ENCODE data around the gene TLN1. TPM values are rescaled to one million over a fixed set of nuclear protein-coding genes. Genes with fewer than 3 reads are reported as not detected.

The TLN1 gene
- total and polyA plus RNA-seq, 2 experiments from 2014 or later: 21.5 to 120 TPM

GRCh38 chr9:35681341-35682002 lies 50.5 kb downstream of the TLN1 start:
- H3K4me3 Mint-ChIP-seq: peak overlapping the region; percentile 2; the same call in 1 of the 3 replicates
- ATAC-seq (peak; percentile 4; the same call in 2 of the 3 replicates), DNase-seq (ENCODE audit: low spot score) (no peak)

GRCh38 chr9:35680331-35681105 lies 51.5 kb downstream of the TLN1 start:
- Mint-ChIP-seq H3K27me3 (ENCODE audit: insufficient read depth, low read depth, poor library complexity) (peaks cover 20% of the 10 kb centered on the region), H3K4me3 (no peak overlapping the region; the same call in 2 of the 3 replicates), H3K9me3 (no peaks in the 10 kb centered on the region), H3K27ac (peak overlapping the region; percentile 88; the same call in 1 of the 2 replicates), H3K4me1 (peaks cover 26% of the 10 kb centered on the region), H3K36me3 (ENCODE audit: low read depth) (peaks cover 38% of the 10 kb centered on the region)
- no peaks in the 10 kb centered on the region for H3K79me2 ChIP-seq (replicated peaks; ENCODE audit: insufficient read depth)
- peaks cover 15% of the 10 kb centered on the region for H3K4me1 ChIP-seq (ENCODE audit: insufficient read depth)
- no peak overlapping the region for H2AFZ ChIP-seq
- 0 out of 2 replicates have a peak overlapping the region, but pooled peaks have one; percentile 57 for H3K4me2 ChIP-seq
- H4K20me1 ChIP-seq (replicated peaks; ENCODE audit: insufficient read depth): peaks cover 3% of the 10 kb centered on the region; the same call in 1 of the 2 replicates
- ATAC-seq: peak; percentile 70
- H3F3A ChIP-seq (replicated peaks; ENCODE audit: low read depth): peaks cover 24% of the 10 kb centered on the region
- DNase-seq (ENCODE audit: low spot score): peak; percentile 89
- no peaks in the 10 kb centered on the region for H3K9me2 ChIP-seq (ENCODE audit: insufficient read depth)
- H3K4me3 ChIP-seq: no peak overlapping the region
- H3K27me3 ChIP-seq (ENCODE audit: insufficient read depth): peaks cover 11% of the 10 kb centered on the region
- H3K27ac ChIP-seq (ENCODE audit: low read depth): no peak overlapping the region
- peaks cover 20% of the 10 kb centered on the region for H3K36me3 ChIP-seq (ENCODE audit: insufficient read depth)
- TF ChIP-seq, protein P1, sequence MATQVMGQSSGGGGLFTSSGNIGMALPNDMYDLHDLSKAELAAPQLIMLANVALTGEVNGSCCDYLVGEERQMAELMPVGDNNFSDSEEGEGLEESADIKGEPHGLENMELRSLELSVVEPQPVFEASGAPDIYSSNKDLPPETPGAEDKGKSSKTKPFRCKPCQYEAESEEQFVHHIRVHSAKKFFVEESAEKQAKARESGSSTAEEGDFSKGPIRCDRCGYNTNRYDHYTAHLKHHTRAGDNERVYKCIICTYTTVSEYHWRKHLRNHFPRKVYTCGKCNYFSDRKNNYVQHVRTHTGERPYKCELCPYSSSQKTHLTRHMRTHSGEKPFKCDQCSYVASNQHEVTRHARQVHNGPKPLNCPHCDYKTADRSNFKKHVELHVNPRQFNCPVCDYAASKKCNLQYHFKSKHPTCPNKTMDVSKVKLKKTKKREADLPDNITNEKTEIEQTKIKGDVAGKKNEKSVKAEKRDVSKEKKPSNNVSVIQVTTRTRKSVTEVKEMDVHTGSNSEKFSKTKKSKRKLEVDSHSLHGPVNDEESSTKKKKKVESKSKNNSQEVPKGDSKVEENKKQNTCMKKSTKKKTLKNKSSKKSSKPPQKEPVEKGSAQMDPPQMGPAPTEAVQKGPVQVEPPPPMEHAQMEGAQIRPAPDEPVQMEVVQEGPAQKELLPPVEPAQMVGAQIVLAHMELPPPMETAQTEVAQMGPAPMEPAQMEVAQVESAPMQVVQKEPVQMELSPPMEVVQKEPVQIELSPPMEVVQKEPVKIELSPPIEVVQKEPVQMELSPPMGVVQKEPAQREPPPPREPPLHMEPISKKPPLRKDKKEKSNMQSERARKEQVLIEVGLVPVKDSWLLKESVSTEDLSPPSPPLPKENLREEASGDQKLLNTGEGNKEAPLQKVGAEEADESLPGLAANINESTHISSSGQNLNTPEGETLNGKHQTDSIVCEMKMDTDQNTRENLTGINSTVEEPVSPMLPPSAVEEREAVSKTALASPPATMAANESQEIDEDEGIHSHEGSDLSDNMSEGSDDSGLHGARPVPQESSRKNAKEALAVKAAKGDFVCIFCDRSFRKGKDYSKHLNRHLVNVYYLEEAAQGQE (IDR thresholded peaks at IDR 0.05; ENCODE audit: unreplicated experiment): no peak
- TF ChIP-seq EZH2phosphoT487 (IDR thresholded peaks at IDR 0.05; ENCODE audit: unreplicated experiment) (no peak), ETS1 (IDR thresholded peaks at IDR 0.05) (no peak), CREB1 (CRISPR knock-in tag; IDR thresholded peaks at IDR 0.05; ENCODE audit: low read depth) (no peak), CTCF (conservative IDR thresholded peaks at IDR 0.05; ENCODE audit: low read depth in 2 of 2) (no peak), ZNF331 (CRISPR knock-in tag; IDR thresholded peaks at IDR 0.05; ENCODE audit: low read depth) (no peak), JUNB (IDR thresholded peaks at IDR 0.05; ENCODE audit: unreplicated experiment) (no peak), STAT1 (IDR thresholded peaks at IDR 0.05; ENCODE audit: unreplicated experiment) (no peak)

More at GRCh38 chr9:35681341-35682002, 50.5 kb downstream of the TLN1 start:
- Histone ChIP-seq H3K4me2 (no peak overlapping the region), H3K4me1 (ENCODE audit: insufficient read depth) (peaks cover 13% of the 10 kb centered on the region), H3K79me2 (replicated peaks; ENCODE audit: insufficient read depth) (no peaks in the 10 kb centered on the region), H3K9me2 (ENCODE audit: insufficient read depth) (no peaks in the 10 kb centered on the region), H3K4me3 (no peak overlapping the region), H3K27me3 (ENCODE audit: insufficient read depth) (peaks cover 7% of the 10 kb centered on the region), H3K36me3 (ENCODE audit: insufficient read depth) (peaks cover 26% of the 10 kb centered on the region), H4K20me1 (replicated peaks; ENCODE audit: insufficient read depth) (peaks cover 3% of the 10 kb centered on the region; the same call in 1 of the 2 replicates), H3F3A (replicated peaks; ENCODE audit: low read depth) (peaks cover 25% of the 10 kb centered on the region), H3K27ac (ENCODE audit: low read depth) (peak overlapping the region; percentile 80; the same call in 1 of the 2 replicates), H2AFZ (no peak overlapping the region)
- Mint-ChIP-seq H3K27ac (no peak overlapping the region), H3K4me1 (peaks cover 22% of the 10 kb centered on the region), H3K9me3 (no peaks in the 10 kb centered on the region), H3K27me3 (ENCODE audit: insufficient read depth, low read depth, poor library complexity) (peaks cover 15% of the 10 kb centered on the region), H3K36me3 (ENCODE audit: low read depth) (peaks cover 46% of the 10 kb centered on the region)
- TF ChIP-seq EZH2phosphoT487 (IDR thresholded peaks at IDR 0.05; ENCODE audit: unreplicated experiment): no peak
- no peak for TF ChIP-seq ZNF114 (CRISPR knock-in tag; IDR thresholded peaks at IDR 0.05)
